HepG2 (cell line): ENCODE measurements around the gene ACAP2. TPM values are rescaled to one million over a fixed set of nuclear protein-coding genes. Genes with fewer than 3 reads are reported as not detected.

Source experiments
- ATAC-seq: fragments of 200-7000 bp; cut with Tn5 transposase; 3 replicates; pipeline ENCODE4 v1.9.1; 2020; ENCODE audit warnings: mild to moderate bottlenecking, moderate library complexity
- BruUV-seq: library from RNA; stranded (reverse); fragments of 400-500 nt; replicated peaks from 2 replicates; lab custom pipeline; 2021; lab: Mats Ljungman, UMichigan
- CTCF ChIA-PET: fragments of 300-600 bp; formaldehyde crosslinking; extraction: SDS; loops from one replicate; lab custom pipeline; 2021; ENCODE audit warnings: low total read pairs, inconsistent platforms, low intra/inter-chr PET ratio; lab: Yijun Ruan, JAX
- POLR2A ChIA-PET: fragments of 350-600 bp; sonication (Branson Sonifier 250); formaldehyde crosslinking; loops from one replicate; lab custom pipeline; 2020; ENCODE audit warnings: antibody characterized with exemption, inconsistent platforms; lab: Yijun Ruan, JAX
- DNase-seq: peaks from one replicate; pipeline ENCODE4 v3.0.0-alpha.2; 2015; ENCODE audit warnings: low spot score
- FAIRE-seq: peaks from 3 replicates; lab custom pipeline; 2011; peaks lifted over from hg19 to GRCh38; lab: Jason Lieb, UNC
- H2AFZ ChIP-seq: one replicate; pipeline ENCODE4 v1.6.1; 2011; ENCODE audit warnings: low read length, inconsistent platforms
- H3K27ac ChIP-seq: fragments of 300-600 bp; 3 replicates; pipeline ENCODE4 v1.8.0; 2011; ENCODE audit warnings: mixed run types, mild to moderate bottlenecking, mixed read lengths, low read length, inconsistent platforms; ENCODE audit not compliant: insufficient read depth; ENCODE audit errors: extremely low read length
- H3K27me3 ChIP-seq, 2 experiments: fragments of 200-600 bp in 1 of 2; 2 replicates in 1 of 2; 3 replicates in 1 of 2; pipeline versions ENCODE4 v1.6.0 to v1.8.0; 2011; ENCODE audit warnings: low read length in 2 of 2, mild to moderate bottlenecking in 2 of 2, moderate library complexity in 2 of 2, inconsistent platforms in 1 of 2; ENCODE audit not compliant: insufficient read depth in 2 of 2, control insufficient read depth in 1 of 2
- H3K36me3 ChIP-seq, 2 experiments: fragments of 200-600 bp in 1 of 2; replicated peaks in 1 of 2; 2 replicates in 1 of 2; 3 replicates in 1 of 2; pipeline versions ENCODE4 v1.5.1 to v1.8.0; 2011; ENCODE audit warnings: low read length in 2 of 2, inconsistent platforms in 1 of 2; ENCODE audit not compliant: insufficient read depth in 2 of 2, control insufficient read depth in 1 of 2
- H3K4me1 ChIP-seq: 2 replicates; pipeline ENCODE4 v1.5.1; 2012; ENCODE audit warnings: low read length, inconsistent platforms; ENCODE audit not compliant: insufficient read depth
- H3K4me2 ChIP-seq: 2 replicates; pipeline ENCODE4 v1.6.0; 2011; ENCODE audit warnings: low read depth, low read length, inconsistent platforms
- H3K4me3 ChIP-seq, 3 experiments: fragments of 200-600 bp in 1 of 3; sonication (generic), shearing (Covaris generic) in 1 of 3; replicated peaks in 1 of 3; 2 replicates each; pipeline ENCODE4 v1.5.1; 2011 to 2016; ENCODE audit warnings: low read length in 3 of 3, inconsistent platforms in 2 of 3, low read depth in 2 of 3, mild to moderate bottlenecking in 2 of 3, control low read depth in 1 of 3, mixed read lengths in 1 of 3; ENCODE audit not compliant: insufficient read depth in 1 of 3
- H3K79me2 ChIP-seq: one replicate; pipeline ENCODE4 v1.6.1; 2011; ENCODE audit warnings: low read length, inconsistent platforms; ENCODE audit not compliant: insufficient read depth
- H3K9ac ChIP-seq: 2 replicates; pipeline ENCODE4 v1.6.0; 2011; ENCODE audit warnings: mild to moderate bottlenecking, low read depth, low read length, inconsistent platforms; ENCODE audit not compliant: insufficient read depth
- H3K9me3 ChIP-seq: 2 replicates; pipeline ENCODE4 v1.5.1; 2012; ENCODE audit warnings: mild to moderate bottlenecking, low read length
- H4K20me1 ChIP-seq: 2 replicates; pipeline ENCODE4 v1.6.0; 2011; ENCODE audit warnings: inconsistent platforms, mild to moderate bottlenecking, low read length, moderate library complexity; ENCODE audit not compliant: insufficient read depth
- CBX1 ChIP-seq: IDR thresholded peaks from one replicate; pipeline ENCODE4 v1.6.1; 2016; ENCODE audit warnings: antibody characterized with exemption, low read depth
- EZH2 ChIP-seq: conservative IDR thresholded peaks from 2 replicates; pipeline ENCODE4 v1.6.1; 2012; ENCODE audit warnings: mild to moderate bottlenecking, low read depth, low read length, moderate library complexity
- HOXD1 ChIP-seq: sonication (generic); formaldehyde crosslinking; IDR thresholded peaks from 2 replicates; pipeline ENCODE4 v1.5.0; 2020; ENCODE audit warnings: missing genetic modification reagents
- MYC ChIP-seq: sonication (generic); formaldehyde crosslinking; IDR thresholded peaks from 2 replicates; pipeline ENCODE4 v1.9.0; 2021; ENCODE audit warnings: missing genetic modification reagents, borderline replicate concordance
- POGZ ChIP-seq: sonication (generic); formaldehyde crosslinking; IDR thresholded peaks from 2 replicates; pipeline ENCODE4 v1.4.0; 2020; ENCODE audit warnings: mild to moderate bottlenecking, missing genetic modification reagents
- RBM39 ChIP-seq: fragments of 200-400 bp; formaldehyde crosslinking; IDR thresholded peaks from one replicate; pipeline ENCODE4 v1.6.1; 2018; ENCODE audit warnings: antibody characterized with exemption, mild to moderate bottlenecking, low read depth, low read length; ENCODE audit not compliant: poor library complexity, severe bottlenecking
- SMAD1 ChIP-seq: sonication (generic); formaldehyde crosslinking; IDR thresholded peaks from 2 replicates; pipeline ENCODE4 v1.4.0; 2020; ENCODE audit warnings: missing genetic modification reagents, low read depth, mild to moderate bottlenecking, borderline replicate concordance
- ZMYM4 ChIP-seq: sonication (generic); formaldehyde crosslinking; IDR thresholded peaks from 2 replicates; pipeline ENCODE4 v1.8.1; 2023; ENCODE audit warnings: mild to moderate bottlenecking, missing genetic modification reagents
- WGBS: methylation state at CpG from one replicate; pipeline ENCODE4 v1.1.6; 2017; ENCODE audit warnings: low lambda C conversion rate; 5-methylcytosine and 5-hydroxymethylcytosine counted together
- in situ Hi-C: cut with HindIII; loops from 2 replicates; pipeline ENCODE4 v1.10.0; 2017; ENCODE audit warnings: low pct_unique_long_range_greater_than_20kb; ENCODE audit not compliant: extremely low pct_ligation_motif_present
- intact Hi-C: fragments of 100-400 bp; cut with micrococcal nuclease; formaldehyde crosslinking; loops from one replicate; pipeline ENCODE4 v1.10.0; 2022; ENCODE audit not compliant: unreplicated experiment
- polyA plus RNA-seq, 8 experiments: library from polyadenylated mRNA; depleted of rRNA in 3 of 8; stranded (reverse) in 7 of 8; unstranded in 1 of 8; fragments of >200 nt; fragmentation: Illumina TruSeq in 4 of 8; extraction: Trizol in 4 of 8; gene quantifications; 2 replicates each; pipeline versions ENCODE4 v1.2.1 to v1.2.3, GENCODE V29; 2011 to 2016; ENCODE audit warnings: low read depth in 4 of 8, missing spikeins in 1 of 8, mixed read lengths in 1 of 8; ENCODE audit not compliant: insufficient read depth in 1 of 8
- total RNA-seq, 5 experiments: library from RNA; depleted of rRNA; stranded (reverse); fragments of >200 nt; fragmentation: Illumina TruSeq; extraction: Trizol; gene quantifications; 2 replicates each; pipeline ENCODE4 v1.2.3, GENCODE V29; 2016; ENCODE audit warnings: low read depth in 1 of 5
- TF ChIP-seq, protein P1 (sequence below): sonication (generic); formaldehyde crosslinking; IDR thresholded peaks from 2 replicates; pipeline ENCODE4 v1.4.0; 2020; ENCODE audit warnings: missing genetic modification reagents, borderline replicate concordance
- TF ChIP-seq, protein P2 (sequence below): sonication (generic); formaldehyde crosslinking; IDR thresholded peaks from 2 replicates; pipeline ENCODE4 v1.4.0; 2020; ENCODE audit warnings: mild to moderate bottlenecking, missing genetic modification reagents, borderline replicate concordance

The ACAP2 gene
- total and polyA plus RNA-seq, 2 of the 13 experiments (the other 11 are each of a cell fraction or from before 2014, with no cell fraction given): 7.3 to 23.9 TPM

DNA sequence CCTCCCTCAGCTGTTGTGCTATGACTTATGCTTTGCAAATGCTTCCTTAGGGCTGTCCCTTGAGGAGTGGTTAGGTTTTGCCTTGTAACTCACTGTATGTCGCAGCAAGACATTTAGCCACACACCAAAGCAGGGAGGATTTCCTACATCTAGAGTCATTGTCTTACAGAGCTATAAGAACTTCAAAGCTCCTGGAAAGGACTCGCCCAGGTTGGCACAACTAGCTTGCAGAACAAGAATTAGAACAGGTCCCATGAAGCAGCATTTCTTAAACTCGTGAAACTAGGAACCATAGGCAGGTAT is 19.4 kb upstream of the ACAP2 start:
- FAIRE-seq (no peak), ATAC-seq (no peak), DNase-seq (no peak)
- H3K4me2 ChIP-seq: no peak overlapping the region
- no TSS peak for BruUV-seq
- no peak overlapping the region for H3K4me3 ChIP-seq
- TF ChIP-seq, protein P1, sequence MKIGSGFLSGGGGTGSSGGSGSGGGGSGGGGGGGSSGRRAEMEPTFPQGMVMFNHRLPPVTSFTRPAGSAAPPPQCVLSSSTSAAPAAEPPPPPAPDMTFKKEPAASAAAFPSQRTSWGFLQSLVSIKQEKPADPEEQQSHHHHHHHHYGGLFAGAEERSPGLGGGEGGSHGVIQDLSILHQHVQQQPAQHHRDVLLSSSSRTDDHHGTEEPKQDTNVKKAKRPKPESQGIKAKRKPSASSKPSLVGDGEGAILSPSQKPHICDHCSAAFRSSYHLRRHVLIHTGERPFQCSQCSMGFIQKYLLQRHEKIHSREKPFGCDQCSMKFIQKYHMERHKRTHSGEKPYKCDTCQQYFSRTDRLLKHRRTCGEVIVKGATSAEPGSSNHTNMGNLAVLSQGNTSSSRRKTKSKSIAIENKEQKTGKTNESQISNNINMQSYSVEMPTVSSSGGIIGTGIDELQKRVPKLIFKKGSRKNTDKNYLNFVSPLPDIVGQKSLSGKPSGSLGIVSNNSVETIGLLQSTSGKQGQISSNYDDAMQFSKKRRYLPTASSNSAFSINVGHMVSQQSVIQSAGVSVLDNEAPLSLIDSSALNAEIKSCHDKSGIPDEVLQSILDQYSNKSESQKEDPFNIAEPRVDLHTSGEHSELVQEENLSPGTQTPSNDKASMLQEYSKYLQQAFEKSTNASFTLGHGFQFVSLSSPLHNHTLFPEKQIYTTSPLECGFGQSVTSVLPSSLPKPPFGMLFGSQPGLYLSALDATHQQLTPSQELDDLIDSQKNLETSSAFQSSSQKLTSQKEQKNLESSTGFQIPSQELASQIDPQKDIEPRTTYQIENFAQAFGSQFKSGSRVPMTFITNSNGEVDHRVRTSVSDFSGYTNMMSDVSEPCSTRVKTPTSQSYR (CRISPR knock-in tag): no peak
- TF ChIP-seq RBM39: no peak
- TF ChIP-seq SMAD1 (CRISPR knock-in tag): no peak
- ChIA-PET CTCF (no interaction called here), POLR2A (no interaction called here)
- no peaks in the 10 kb centered on the region for H3K9me3 ChIP-seq
- no peaks in the 10 kb centered on the region for H3K36me3 ChIP-seq
- intact Hi-C loops: no loop called here
- H3K79me2 ChIP-seq: no peaks in the 10 kb centered on the region
- H4K20me1 ChIP-seq: no peaks in the 10 kb centered on the region
- WGBS: 34% methylated on average over 3 of the region's 3 CpGs
- H3K27me3 ChIP-seq: 0 out of 5 replicates have a peak, but pooled peaks cover 0 to 2% of the 10 kb centered on the region in 2 experiments
- no peak overlapping the region for H2AFZ ChIP-seq
- H3K27ac ChIP-seq: no peak overlapping the region
- 0 out of 2 replicates have a peak, but pooled peaks cover 8% of the 10 kb centered on the region for H3K4me1 ChIP-seq
- no peak overlapping the region for H3K9ac ChIP-seq
- in situ Hi-C loops: no loop called here

DNA sequence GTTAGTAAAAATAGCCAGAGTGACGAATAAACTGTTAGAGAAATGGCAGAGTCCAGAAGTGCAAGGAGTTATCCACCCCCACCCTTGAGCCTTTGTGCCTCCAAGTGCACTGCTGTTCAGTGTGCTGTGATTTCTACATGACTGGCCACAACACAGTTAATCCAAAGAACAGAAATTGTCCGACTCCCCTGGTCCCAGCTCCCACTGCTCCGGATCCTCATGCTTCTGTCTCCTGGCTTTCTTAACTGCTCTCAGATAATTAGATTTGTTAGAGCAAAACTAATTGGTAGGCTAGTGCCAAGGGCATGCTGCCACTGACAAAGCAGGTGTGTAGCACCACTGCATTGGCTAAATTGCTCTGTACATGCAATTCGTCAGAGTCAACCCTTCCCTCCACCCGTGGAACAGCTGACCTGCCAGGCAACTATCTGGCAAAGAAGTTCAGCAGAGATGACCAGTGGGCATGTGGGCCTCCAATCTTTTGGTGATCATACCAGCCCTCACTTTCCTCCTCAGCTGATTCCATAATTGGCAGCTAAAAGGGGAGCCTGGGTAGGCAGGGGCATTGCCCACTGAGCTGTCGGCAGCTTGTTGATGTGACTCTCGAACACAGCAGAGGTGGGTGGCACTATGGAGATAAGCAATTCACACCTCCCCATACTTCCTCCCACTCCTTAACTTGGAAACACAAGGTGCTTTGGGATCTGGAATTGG is 18.9 kb upstream of the ACAP2 start:
- Histone ChIP-seq H3K9ac (no peak overlapping the region), H3K27ac (no peak overlapping the region), H3K4me1 (0 out of 2 replicates have a peak, but pooled peaks cover 8% of the 10 kb centered on the region), H3K27me3 (0 out of 5 replicates have a peak, but pooled peaks cover 0 to 2% of the 10 kb centered on the region in 2 experiments), H2AFZ (no peak overlapping the region), H4K20me1 (no peaks in the 10 kb centered on the region), H3K36me3 (no peaks in the 10 kb centered on the region), H3K4me2 (no peak overlapping the region), H3K9me3 (no peaks in the 10 kb centered on the region), H3K79me2 (no peaks in the 10 kb centered on the region), H3K4me3 (no peak overlapping the region)
- intact Hi-C loops: no loop called here
- BruUV-seq: no TSS peak
- DNase-seq (no peak), FAIRE-seq (no peak), ATAC-seq (no peak)
- POLR2A ChIA-PET: no interaction called here
- in situ Hi-C loops: no loop called here
- CTCF ChIA-PET: no interaction called here
- 12% methylated on average over 5 of the region's 7 CpGs for WGBS
- TF ChIP-seq HOXD1 (CRISPR knock-in tag) (no peak), MYC (CRISPR knock-in tag) (no peak), EZH2 (no peak), CBX1 (no peak), POGZ (CRISPR knock-in tag) (no peak), ZMYM4 (CRISPR knock-in tag) (no peak)
- TF ChIP-seq, protein P2, sequence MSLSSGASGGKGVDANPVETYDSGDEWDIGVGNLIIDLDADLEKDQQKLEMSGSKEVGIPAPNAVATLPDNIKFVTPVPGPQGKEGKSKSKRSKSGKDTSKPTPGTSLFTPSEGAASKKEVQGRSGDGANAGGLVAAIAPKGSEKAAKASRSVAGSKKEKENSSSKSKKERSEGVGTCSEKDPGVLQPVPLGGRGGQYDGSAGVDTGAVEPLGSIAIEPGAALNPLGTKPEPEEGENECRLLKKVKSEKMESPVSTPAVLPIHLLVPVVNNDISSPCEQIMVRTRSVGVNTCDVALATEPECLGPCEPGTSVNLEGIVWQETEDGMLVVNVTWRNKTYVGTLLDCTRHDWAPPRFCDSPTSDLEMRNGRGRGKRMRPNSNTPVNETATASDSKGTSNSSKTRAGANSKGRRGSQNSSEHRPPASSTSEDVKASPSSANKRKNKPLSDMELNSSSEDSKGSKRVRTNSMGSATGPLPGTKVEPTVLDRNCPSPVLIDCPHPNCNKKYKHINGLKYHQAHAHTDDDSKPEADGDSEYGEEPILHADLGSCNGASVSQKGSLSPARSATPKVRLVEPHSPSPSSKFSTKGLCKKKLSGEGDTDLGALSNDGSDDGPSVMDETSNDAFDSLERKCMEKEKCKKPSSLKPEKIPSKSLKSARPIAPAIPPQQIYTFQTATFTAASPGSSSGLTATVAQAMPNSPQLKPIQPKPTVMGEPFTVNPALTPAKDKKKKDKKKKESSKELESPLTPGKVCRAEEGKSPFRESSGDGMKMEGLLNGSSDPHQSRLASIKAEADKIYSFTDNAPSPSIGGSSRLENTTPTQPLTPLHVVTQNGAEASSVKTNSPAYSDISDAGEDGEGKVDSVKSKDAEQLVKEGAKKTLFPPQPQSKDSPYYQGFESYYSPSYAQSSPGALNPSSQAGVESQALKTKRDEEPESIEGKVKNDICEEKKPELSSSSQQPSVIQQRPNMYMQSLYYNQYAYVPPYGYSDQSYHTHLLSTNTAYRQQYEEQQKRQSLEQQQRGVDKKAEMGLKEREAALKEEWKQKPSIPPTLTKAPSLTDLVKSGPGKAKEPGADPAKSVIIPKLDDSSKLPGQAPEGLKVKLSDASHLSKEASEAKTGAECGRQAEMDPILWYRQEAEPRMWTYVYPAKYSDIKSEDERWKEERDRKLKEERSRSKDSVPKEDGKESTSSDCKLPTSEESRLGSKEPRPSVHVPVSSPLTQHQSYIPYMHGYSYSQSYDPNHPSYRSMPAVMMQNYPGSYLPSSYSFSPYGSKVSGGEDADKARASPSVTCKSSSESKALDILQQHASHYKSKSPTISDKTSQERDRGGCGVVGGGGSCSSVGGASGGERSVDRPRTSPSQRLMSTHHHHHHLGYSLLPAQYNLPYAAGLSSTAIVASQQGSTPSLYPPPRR (CRISPR knock-in tag): no peak
